HG03432 (cell line): ENCODE results near the gene KRTAP10-6.
"Not testable (repeated sequence)": the region's sequence is repeated elsewhere in the genome, so short reads cannot be mapped to it uniquely, and the experiment has no call there.

ENCODE experiments used
- ATAC-seq: cut with Tn5 transposase; IDR thresholded peaks from one replicate; pipeline ENCODE4 v1.9.1; 2021; ENCODE audit warnings: mild to moderate bottlenecking, moderate library complexity; ENCODE audit not compliant: unreplicated experiment

Gene KRTAP10-6

GRCh38 chr21:44618504-44618903 lies 26.2 kb upstream of the KRTAP10-6 start:
- no peak for ATAC-seq

DNA sequence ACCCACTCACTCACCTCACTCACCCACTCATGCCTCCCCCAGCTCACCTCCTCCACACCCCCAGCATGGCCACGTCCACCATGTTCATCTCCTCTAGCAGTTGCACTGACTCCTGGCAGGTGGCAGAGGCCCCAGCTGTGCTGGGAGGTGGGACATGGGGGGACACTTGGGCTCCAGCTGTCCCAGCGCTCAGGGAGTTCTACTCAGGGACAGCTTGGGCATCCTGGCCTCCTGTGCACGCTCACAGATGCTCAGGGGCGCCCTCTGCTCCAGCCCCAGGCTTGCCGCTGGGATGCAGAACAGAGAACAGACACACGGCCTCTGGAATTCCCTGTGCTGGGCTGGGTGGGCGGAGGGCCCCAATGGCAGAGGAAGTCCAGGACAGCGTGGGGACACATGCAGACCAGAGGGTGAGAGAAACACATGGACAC lies 24.8 kb upstream of the KRTAP10-6 start:
- ATAC-seq, result no peak

DNA sequence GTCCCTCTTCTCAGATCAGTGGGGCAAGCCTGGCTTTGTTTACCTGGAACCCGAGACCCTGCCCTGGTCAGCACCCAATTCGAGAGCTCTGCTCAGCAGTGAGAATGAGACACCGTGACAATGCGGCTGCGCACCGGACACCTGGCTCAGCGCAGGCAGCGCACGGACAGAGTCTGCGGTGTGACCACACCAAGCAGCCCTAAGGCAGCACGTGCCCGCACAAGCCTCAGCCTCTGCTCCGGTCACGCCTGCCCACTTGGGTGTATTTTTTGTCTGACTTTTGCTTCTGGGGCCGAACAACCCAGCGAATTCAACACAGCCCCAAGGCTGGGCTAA lies 24.3 kb upstream of the KRTAP10-6 start:
- no peak for ATAC-seq

GRCh38 chr21:44615911-44616590 lies 23.7 kb upstream of the KRTAP10-6 start:
- no peak for ATAC-seq

GRCh38 chr21:44615466-44615865 lies 23.2 kb upstream of the KRTAP10-6 start:
- ATAC-seq, result no peak

GRCh38 chr21:44614961-44615391 lies 22.7 kb upstream of the KRTAP10-6 start:
- ATAC-seq, result no peak

- no peak for ATAC-seq
Observed at GRCh38 chr21:44614161-44614631, 21.9 kb upstream of the KRTAP10-6 start.

DNA sequence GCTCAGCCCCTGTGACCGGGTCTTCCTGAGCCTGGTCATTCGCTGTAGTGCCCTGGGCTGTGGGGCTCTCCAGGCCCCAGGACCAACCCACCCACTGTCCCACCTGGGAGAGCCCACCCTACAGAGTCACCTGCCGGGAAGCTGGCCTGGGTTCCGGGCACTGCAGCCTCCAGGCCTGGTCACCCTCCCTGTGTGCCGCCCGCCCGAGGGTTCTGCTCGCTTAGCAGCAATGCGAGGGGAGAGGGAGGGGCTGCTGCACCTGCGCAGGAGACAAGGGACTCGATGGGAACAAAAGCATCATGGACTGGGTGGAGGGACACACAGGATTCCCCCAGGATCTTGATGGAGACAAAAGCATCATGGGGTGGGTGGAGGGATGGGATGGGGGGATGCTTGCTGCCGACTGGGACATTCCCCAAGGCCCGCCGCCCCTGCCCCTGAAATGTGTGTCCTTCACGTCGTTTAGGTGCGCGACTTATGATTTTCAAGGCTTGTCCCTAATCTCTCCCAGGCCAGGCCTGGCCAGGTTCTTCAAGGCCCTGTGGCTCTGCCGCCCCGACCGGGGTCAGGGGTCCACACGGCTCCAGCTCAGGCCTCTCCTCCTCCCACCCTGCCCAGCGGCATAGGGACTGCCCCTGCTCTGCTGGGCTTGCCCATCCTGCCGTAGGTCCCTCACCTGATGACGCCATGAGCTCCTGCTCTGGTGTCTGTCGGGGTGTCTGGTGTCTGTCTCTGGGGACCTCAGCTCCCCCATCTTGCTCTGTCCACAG lies 21.3 kb upstream of the KRTAP10-6 start:
- no peak for ATAC-seq

GRCh38 chr21:44612669-44613229 lies 20.4 kb upstream of the KRTAP10-6 start:
- ATAC-seq, result no peak

DNA sequence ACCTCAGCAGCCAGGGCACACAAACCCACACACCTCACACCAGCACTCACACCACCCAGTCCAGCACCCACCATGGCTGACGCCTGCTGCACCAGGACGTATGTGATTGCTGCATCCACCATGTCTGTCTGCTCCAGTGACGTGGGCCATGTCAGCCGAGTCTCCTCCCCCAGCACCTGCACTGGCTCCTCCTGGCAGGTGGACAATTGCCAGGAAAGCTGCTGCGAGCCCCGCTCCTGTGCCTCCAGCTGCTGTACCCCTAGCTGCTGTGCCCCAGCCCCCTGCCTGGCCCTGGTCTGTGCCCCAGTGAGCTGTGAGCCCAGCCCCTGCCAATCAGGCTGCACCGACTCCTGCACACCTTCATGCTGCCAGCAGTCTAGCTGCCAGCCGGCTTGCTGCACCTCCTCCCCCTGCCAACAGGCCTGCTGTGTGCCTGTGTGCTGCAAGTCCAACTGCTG lies 19.8 kb upstream of the KRTAP10-6 start, which contains the start of gene KRTAP10-8:
KRTAP10-8 (plus strand) TSS at position 51 of the 458 bp plus-strand sequence; CDS start at position 73, 22 bp downstream.
- ATAC-seq, result no peak

GRCh38 chr21:44611551-44611950 lies 19.2 kb upstream of the KRTAP10-6 start:
- ATAC-seq, result no peak

DNA sequence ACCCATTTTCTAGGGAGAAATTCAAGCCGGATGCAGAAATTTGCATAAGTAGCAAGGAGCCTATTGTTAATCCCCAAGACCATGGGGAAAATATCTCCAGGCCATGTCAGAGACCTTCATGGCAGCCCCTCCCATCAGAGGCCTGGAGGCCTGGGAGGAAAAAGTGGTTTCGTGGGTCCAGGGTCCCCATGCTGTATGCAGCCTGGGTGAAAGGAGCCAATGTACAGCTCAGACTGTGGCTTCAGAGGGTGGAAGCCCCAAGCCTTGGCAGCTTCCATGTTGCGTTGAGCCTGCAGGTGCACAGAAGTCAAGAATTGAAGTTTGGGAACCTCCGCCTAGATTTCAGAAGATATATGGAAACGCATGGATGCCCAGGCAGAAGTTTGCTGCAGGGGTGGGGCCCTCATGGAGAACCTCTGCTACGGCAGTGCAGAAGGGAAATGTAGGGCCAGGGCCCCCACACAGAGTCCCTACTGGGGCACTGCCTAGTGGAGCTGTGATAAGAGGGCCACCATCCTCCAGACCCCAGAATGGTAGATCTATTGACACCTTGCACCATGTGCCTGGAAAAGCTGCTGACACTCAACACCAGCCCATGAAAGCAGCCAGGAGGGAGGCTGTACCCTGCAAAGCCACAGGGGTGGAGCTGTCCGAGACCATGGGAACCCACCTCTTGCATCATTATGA lies 18.0 kb upstream of the KRTAP10-6 start:
- not testable (repeated sequence) for ATAC-seq

DNA sequence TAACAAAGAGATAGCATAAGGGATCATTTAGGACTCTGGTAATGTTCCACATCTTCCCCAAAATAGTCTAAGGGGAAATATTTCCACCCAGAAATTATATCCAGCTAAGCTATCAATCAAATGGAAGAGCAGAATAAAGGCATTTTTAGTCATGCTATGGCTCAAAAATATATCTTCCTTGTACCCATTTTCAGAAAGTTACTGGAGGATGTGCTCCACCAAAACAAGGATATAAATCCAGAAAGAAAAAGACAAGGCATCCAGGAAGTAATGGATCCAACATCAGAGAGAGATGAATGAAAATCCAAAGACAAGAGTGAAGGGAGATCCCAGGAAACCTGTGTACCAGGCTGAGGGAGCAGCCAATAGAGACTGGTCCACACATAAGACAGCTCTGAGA lies 16.9 kb upstream of the KRTAP10-6 start:
- ATAC-seq, result no peak

DNA sequence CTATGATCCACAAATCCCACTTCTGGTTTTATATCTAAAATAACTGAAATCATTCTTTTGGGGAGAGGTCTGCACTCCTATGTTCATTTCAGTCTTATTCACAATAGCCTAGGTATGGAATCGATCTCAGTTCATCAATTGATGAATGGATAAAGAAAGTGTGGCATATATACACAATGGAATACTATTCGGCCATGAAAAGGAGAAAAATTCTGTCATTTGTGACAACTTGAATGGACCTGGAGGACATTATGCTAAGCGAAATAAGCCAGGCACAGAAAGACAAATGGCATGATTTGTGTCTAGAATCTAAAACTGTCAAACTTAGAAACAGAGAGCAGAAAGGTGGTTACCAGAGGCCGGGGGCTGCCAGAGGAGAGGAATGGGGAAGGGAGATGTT lies 14.2 kb upstream of the KRTAP10-6 start:
- no peak for ATAC-seq

- ATAC-seq, result no peak
Observed at GRCh38 chr21:44603911-44604310, 11.6 kb upstream of the KRTAP10-6 start.

- ATAC-seq, result no peak
Observed at GRCh38 chr21:44603109-44603875, 11.0 kb upstream of the KRTAP10-6 start.

- no peak for ATAC-seq
Observed at GRCh38 chr21:44602463-44602850, 10.2 kb upstream of the KRTAP10-6 start.

DNA sequence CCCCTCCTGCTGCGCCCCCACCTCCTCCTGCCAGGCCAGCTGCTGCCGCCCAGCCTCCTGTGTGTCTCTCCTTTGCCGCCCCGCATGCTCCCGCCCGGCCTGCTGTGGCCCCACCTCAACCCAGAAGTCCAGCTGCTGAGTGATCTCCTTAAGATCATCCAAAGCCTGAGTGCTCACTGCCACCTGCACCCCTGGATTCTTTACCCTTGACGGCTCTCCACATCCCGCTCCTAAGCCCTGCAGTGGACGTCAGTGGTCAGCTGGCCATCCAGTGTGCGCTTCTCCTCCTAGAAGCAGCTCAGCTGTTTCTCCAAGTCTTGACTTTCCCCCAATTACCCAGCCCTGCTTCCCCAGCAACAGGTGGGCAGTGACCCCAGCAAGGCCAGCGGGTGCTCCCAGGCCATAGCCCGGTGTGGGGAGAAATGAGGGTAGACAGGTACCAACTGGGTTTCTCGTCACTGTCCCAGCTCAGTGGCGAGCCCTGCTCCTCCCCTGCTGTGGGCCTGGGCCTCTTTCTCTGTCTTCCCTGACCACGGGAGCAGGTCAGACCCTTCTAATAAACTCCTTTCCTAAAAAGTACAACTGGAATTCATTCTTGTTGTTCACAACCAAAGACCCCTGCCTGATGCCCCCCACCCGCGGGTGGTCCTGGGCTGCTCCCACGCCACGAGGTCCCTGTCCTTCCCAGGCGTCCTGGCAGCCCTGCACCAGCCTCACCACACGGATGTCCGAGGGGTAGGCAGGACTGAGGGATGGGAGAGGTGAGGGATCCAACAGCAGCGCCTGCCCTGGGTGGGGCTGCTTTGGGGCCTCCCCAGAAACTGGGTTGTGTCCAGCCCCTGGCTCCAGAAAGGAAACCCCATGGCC lies 9.5 kb upstream of the KRTAP10-6 start:
- no peak for ATAC-seq

DNA sequence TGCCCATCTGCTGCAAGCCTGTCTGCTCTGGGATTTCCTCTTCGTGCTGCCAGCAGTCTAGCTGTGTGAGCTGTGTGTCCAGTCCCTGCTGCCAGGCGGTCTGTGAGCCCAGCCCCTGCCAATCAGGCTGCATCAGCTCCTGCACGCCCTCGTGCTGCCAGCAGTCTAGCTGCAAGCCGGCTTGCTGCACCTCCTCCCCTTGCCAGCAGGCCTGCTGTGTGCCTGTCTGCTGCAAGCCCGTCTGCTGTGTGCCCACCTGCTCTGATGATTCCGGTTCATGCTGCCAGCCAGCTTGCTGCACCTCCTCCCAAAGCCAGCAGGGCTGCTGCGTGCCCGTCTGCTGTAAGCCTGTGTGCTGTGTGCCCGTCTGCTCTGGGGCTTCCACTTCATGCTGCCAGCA lies 8.8 kb upstream of the KRTAP10-6 start:
- not testable (repeated sequence) for ATAC-seq
